Stimulated activated CD8-positive, alpha-beta memory T cell treated with anti-CD3 and anti-CD28 coated beads, Interleukin-15, amount 100 ng/mL, for 1 hour (primary cell): ENCODE data around the gene PARD3B.

Source experiments
- DNase-seq: peaks from one replicate; pipeline ENCODE4 v3.0.0-alpha.2; 2020; ENCODE audit warnings: low read depth

The PARD3B gene

DNA sequence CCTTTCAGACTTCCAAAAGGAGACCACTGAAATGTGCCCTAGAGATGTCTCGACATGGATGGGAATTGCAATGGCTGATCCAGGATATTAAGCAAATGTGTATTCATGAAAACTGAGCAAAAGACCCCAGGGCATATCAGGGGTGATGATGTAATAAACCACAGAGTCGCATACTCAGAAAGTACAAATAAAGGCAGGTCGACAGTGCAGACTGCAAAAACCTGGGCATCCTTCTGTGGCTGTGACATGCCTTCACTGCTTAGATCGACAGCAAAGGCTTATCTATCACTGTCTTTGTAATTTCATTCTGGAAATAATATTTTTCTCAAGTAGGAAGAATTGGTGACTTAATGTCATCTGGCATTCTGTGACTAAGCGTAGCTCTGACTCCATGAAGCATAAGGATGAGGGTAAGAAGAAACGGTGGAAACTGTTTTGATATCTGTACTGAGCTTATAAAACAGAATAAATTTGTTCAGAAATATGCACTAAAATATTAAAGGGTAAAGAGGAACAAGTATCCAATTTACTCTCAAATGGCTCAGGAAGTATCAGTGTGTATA, 1021.4 kb downstream of the PARD3B start:
- DNase-seq: no peak

DNA sequence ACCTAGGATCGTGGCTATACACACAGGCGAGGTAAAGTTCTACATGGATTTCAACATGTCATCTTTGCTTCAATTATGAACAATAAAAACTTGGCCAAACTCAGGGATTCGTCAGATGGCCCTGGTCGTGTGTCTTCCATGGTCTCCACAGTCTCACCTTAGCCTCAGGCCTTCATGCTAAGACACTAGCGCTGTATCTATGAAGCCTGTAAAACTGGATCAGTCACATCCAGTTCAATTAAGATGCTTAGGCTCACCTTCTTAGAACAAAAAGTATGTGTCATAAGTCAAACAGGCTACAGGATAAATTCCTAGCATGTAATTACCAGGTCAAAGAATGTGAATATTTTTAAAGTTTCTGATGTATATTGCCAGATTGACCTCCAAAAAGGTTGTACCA, 1023.3 kb downstream of the PARD3B start:
- no peak for DNase-seq

DNA sequence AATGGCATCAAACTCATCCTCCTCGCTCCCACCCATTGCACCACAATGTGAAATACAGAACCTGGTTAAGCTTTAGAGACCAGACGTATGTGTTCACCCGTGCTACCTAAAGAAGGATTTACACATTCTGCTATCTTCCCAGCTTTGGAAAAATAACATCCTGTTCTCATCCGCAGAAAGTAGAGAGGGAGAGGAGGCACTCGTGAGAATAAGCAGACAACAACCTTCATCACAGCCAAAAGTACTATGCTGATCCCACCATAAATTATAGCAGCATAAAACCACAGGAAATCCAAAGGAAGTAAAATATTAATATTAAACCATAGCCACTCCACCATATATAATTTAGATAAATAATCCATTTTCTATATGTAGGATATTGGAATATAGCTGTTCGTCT, 1025.4 kb downstream of the PARD3B start:
- DNase-seq: no peak

DNA sequence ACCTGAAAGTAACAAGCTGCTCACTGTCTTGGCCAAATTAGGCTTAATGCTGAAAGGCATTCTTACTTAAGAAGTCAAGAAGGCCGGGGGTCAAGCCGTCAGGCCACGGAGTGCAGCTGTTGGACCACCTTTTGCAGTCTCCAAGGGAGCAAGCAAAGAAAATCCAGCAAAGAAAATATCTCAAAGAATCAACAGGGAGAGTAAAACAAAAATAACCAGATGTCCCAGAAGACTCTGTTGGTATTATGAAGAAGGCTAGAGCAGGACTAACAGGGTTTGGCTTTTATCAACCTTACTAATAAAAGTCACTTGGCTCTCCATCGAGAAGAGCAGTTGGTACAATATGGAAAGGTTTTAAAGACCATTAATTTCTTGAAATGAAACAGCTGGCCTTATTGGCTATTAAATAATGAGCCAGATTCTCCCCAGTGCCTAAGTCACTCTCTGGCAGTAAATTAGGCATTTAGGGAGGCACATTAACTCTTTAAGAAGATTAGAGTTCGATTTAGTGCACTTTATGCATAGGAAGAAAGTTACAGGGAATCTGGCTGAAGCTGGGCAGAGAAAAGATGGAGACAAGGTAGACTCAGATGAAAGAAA, 1026.2 kb downstream of the PARD3B start:
- DNase-seq: no peak

DNA sequence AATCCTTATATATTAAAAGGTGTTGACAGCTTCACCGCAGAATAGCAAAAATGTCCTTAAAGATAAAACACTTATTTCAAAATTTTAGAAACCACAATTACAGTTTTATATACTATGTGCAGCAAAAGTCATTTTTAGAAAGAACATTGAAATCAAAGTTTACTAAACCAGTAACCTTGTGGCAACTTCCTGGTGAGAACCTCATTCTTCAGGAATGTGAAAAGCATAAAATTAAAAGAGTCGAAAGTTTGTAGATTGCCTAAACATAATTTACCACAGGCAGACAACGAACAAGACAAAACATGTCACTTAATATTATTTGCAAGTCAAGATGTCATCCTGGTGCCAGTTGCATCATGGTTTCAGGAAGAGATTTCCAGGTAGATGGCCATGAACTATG, 1028.7 kb downstream of the PARD3B start:
- DNase-seq: no peak

DNA sequence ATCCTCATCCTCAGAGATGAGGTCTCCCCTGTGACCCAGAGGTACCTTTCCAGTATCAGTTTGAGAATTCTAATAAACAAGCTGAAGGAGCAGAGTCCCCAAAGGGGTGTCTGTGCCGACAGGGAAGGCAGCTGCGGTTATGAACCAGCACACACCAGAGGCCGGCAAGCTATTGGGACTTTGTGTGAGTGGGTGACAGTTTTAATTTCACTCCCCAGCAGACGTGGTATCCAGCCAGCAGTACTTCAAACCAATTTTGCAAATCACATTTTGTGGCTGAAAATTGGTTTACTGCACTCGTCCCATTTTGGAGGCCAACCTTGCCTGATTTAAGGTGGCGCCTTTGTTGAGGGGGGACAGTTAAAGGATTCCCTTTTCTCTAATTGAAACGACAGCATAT, 1034.1 kb downstream of the PARD3B start:
- DNase-seq: no peak

DNA sequence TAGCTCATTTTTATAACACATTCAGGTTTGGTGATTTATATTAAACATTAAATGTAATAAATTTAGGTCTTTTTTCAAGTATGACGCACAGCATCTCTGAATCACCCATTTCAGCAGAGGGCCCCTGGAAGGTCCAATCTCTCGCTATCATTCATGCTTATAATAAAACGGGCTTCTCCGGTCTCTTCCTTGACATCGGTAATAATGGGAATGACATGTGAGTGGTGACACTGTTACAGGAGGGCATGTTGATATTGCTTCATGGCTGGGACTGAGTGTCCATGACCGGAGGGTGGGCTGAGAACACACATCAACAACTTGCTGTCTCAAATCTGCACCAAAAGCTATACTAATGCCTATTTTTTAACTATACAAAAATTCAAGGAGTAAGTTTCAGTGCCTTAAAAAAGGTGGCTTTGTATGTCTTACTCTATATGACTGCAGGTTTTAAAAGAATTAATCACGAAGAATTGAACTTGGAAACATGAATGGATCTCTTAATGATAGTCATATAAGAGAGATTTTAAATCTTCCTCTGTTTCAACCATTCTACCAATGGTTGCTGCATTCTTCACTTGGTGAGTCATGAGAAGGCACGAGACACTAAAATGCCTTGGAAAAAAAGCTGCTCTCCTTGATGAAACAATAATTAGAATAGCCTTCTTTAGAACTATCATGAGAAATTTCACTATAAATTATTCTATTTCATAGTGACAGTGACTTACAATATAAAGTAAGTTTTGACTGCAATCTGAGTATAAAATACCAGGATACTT, 1035.1 kb downstream of the PARD3B start:
- no peak for DNase-seq

DNA sequence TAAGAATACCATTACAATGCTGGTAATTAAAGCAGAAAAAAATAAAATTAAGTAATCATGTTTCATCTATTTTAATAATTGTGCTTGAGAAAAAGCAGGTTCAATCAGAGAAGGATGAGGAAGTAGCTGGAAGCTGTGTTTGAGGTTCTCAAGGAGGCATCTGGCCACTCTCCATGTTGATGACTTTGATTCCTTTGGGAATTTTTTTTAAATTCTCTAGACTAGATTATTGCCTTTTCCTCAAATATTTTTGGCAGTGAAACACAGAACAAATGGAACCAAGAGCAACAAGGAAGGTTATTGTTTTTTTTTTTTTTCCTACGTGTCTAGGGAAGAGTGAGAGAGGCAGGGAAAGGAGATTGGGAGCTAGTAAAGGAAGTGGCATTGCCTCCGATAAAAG, 1037.1 kb downstream of the PARD3B start:
- DNase-seq: no peak

DNA sequence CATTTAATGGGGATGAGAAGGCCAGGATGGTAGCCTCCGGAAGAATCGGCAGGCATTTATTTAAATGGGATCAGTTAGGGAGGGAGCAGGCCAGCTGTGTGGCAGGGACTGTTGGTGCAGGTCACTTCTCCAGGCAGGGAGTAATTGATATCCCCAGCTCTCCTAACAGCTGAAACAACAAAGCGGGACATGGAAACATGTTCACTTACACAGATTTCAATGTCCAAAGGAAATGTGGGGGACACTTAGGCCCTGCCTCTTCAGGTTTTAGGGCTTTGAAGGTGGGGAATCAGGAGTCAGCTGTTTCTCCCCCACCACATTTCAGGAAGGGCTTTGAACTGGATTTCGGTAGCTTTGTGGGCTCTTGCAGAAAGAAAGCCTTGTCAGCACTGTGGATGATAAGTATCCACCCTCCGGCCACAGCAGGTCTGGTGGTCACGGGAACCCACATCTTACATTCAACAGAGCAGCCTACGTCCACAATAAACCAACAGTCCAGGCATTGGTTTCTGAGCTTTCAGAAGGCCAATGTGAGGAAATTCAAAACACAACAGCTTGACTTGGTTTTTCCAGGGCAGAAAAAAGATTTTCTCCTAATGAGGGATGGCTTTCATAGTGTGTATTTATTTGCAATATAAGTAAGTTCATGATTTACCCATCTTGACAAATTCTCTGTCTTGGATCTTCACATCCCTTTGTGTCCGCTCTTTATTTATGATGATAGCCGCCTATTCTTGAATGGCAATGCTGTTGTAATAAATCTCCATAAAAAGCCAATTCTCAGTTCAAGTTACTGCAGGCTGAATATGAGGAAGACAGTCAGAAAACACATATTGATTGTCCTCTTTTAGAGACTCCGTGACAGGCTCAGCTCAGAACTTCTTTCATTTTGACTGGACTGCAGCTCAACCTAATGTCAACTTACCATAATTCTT, 1040.4 kb downstream of the PARD3B start:
- no peak for DNase-seq

DNA sequence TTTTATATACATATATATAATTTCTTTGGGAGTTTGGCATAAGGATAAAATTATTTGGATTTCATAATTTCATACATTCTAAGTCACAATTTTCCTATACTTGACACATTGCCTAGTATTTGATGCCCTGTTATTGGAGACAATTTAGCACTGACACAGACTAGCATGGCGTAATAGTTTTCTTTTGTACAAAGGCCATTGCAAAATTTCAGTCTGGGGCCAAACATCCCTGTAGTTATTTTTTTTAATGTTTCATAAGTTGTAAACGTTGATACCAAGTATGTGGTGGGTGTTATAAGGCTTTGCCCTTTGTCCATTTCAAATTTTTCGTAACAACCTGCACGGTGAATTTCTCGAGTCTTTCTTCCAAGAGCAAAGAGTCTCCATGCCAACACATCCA, 1041.4 kb downstream of the PARD3B start:
- no peak for DNase-seq

DNA sequence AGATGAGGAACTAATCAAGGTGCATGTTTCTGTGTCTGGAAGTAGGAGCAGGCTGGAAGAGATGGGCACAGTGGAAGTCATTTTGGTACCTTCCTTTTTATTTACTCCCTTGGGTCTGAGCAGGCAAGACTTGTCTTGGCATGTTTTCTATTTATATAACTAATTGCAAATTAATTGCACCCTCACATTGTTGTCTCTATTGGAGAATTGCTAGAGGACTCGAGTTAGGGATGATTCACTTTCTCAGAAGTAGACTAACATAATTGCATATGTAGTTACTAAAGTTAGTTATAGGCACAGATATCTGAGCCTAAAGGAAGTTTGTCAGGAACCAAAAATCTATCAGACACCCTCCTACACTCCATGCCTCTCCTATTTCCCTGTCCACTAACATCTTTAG, 1044.2 kb downstream of the PARD3B start:
- no peak for DNase-seq

DNA sequence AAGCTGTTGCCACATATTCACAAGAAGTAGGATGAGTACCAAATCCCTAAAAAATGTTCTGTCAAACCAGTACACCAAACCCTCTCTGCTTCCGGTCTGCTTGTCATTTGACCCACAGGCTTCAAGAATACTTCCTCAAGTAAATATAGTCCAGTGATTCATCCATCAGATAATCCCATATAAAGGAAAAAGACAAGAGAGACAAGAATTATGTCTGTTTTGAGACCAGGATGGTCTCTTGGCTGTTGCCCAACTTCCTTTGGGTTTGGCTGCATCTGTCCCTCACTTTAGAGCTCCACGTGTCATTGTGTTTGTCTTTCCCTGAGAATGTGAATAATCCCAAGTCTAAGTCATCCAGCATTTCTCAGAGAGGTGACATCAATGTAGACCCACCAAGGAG, 1045.5 kb downstream of the PARD3B start:
- DNase-seq: no peak

DNA sequence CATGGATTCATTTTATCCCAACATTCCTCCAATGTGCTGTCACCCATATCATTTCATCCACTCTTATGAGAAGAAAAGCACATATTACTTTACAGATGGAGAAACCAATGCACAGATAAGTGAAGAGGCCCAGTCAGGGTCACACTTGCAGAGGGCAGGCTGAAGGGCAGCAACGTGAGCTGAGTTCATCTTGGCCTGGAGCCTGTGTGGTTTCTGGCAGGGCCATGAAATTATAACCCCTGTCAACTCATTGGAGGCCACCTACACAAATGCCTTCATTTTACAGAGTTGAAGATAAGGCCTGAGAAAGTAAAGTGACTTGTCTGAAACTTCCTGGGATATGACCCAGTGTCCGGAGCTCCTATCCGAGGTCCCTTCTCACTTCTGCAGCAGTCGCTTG, 1048.6 kb downstream of the PARD3B start:
- no peak for DNase-seq

DNA sequence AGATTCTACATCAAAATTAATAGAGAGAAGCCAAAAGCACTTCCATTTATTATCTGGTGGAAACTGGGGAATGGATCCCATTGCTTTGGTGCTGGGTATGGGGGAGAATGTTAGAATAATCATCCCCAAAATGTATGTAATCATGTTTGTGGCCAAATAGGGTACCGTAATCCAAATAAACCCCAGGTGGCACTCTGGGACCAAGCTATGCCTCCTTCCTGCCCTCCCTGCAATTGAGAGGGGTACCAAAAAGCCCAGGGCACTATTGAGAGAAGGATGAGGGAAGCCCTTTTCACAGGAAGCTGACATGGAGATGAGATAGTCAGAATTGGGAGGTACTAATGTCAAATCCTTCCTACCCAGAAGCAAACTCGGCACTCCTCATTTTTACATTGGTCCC, 1051.3 kb downstream of the PARD3B start:
- DNase-seq: no peak

DNA sequence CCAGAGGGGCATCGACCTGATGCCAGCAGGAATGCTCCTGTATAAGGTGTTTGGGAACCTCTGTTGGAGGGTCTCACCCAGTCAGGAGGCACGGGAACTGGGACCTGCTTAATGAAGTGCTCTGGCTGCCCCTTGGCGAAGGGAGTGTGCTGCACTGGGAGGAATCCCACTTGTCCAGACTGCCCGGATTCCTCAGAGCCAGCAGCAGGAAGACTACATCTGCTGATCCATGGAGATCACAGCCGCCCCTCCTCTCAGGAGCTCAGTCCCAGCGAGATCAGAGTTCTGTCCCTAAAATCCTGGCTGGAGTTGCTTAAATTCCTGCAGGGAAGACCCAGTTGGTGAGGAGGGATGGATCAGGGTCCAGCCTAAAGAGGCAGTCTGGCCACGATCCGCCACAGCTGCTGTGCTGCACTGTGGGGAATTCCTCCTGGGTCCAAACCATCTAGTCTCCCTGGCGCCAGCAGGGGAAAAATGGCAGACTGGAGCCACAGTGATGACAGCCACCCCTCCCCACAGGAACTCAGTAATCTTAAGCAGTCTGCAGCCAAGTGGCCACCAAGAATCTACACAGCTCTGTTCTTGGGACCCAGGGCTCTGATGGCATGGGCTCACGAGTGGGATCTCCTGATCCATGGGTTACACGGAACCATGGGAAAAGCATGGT, 1060.5 kb downstream of the PARD3B start:
- DNase-seq: no peak

DNA sequence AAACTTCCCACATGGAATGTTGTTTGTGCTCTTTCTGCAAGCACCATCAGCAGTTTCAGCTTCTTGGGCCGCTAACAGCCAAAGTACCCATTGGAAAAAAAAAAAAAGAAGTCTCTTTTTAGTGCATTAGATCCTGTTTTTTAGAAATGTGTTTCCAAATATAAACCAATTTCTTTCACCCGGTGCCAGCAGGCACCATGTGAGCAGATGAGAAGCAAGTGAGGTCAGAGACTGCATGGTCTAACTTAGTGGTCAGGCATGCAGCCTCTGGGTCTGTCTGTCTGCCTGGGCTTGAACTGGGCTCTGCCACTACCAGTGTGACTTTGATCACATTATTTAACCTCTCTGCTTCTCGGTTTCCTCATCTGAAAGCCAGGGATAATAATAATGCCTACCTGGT, 1061.9 kb downstream of the PARD3B start:
- no peak for DNase-seq

DNA sequence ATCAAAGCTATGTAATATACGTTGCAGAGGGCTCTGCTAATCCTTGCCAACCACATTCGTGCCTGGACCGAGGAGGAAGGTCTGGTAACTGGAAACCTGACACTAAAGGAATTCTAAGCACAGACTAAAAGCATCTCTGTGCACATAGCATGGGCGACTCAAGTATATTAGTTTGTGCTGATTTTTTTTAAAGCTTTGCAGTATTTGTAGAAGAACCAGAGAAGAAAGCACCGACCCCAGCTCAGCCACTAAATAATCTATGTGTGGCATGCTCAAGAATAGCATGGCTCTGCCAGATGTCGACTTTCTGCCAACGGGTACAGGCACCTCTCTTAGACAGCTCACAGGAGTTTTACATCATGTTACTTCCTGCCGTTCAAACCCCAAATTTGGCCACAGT, 1063.8 kb downstream of the PARD3B start:
- no peak for DNase-seq

DNA sequence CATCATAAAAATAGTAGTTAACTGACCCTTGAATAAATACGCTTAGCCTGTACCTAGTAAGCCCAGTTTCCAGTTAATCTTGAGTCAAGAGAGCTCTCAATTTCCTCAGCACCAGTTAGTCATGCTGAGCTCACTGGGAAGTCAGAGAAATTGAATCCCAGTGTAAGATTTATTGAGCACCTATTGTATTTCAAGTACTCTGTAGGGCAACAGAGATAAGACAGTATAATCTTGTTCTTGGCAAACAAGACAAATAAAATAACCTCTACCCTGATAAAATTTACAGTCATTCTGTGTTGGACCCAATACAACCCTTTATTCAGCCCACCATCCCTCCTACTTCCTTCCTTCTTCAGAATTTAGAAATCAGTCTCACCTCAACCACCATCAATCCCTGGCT, 1065.2 kb downstream of the PARD3B start:
- DNase-seq: no peak

DNA sequence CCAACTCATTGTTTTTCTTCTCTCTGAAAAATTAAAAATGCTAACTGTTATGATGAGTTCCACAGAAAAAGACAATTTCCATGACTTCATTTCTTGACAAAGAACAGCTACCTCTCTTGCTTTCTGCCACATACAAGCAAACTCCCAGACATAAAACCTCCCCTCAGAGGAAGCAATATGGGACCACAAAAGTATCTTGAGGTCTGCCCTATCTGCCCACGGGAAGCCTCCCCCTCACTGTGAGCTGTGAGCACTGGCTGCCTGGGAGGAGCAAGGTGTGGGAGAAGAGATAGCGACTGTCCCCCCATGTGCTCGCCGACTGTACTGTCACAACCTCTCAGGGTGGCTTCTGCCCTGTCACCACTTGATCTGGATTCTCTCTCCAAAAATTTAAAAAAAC, 1067.4 kb downstream of the PARD3B start:
- DNase-seq: no peak

DNA sequence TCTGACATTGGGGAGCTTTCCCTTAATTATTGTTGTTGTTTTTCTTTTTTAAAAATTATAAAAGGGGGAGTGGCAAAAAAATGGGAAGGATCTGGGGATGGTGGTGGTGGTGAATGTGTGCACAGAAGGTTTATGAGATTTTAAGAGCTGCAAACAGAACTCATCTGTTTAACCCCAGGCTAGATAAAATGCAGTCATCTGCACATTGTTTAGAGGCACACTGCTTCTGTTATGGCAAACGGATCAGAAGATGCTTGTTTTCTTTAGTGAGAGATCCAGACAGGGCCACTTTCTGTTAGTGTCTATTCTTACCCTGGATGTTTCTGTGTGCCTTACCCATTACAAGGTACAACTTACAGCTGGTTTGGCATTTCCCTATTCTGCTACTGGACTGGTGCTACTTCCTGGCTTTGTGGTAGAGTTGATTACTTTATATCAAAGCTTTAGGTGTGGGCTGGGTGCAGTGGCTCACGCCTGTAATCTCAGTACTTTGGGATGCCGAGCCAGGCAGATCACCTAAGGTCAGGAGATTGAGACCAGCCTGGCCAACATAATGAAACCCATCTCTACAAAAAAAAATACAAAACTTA, 1068.8 kb downstream of the PARD3B start:
- no peak for DNase-seq

DNA sequence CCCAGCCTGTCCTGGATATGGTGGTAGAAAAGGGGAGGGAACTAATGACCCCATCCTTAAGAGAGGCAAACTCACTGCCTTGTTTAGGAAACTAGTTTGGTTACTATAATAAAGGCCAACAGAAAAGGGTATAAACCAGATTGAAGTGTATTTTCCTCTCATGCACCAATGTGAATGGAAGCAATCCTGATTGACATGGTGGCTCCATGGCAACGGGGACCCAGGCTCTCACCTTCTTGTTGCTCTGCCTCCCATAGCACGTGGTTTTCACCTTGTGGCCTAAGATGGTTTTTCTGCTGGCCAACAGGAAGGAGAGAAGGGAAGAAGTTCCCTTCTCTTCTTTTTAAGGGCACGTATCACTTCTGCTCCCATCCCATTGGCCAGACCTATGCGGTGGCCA, 1069.7 kb downstream of the PARD3B start:
- DNase-seq: no peak

DNA sequence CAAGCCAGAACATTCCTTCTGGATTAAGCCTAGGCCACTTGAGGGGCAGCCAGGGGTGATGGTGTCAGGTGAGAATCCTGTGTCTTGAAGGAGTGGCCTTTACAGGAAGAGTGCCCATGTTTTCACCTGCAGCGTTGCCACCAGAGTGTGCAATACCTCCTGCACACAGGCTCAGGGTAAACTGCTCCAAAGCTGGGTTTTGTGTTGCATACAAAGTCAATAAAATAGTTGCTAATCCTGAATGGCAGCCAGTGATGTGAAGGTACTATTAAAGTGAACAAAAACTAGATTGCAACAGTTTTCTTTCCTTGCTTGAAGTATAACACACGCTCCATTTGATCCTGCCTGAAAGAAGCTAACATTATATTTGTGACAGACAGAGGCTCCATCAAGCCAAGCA, 1072.6 kb downstream of the PARD3B start:
- DNase-seq: no peak
